DOHH2 (cell line): Measurements from ENCODE around the gene IAPP.
"Not testable (repeated sequence)": the region's sequence is repeated elsewhere in the genome, so short reads cannot be mapped to it uniquely, and the experiment has no call there.

Experiments
- H3F3A ChIP-seq: fragments of 200-600 bp; sonication (generic), shearing (Covaris generic); 2 replicates; pipeline ENCODE4 v1.6.0; 2016; ENCODE audit warnings: antibody characterized with exemption, mild to moderate bottlenecking; ENCODE audit not compliant: control insufficient read depth, insufficient read depth
- H3K27ac ChIP-seq: fragments of 200-600 bp; sonication (generic); 2 replicates; pipeline ENCODE4 v1.5.1; 2014; ENCODE audit warnings: low read depth, mild to moderate bottlenecking, low read length, moderate library complexity
- H3K27me3 ChIP-seq: fragments of 200-600 bp; sonication (generic); 2 replicates; pipeline ENCODE4 v1.6.1; 2014; ENCODE audit warnings: mild to moderate bottlenecking, low read length, mixed read lengths; ENCODE audit not compliant: control insufficient read depth
- H3K36me3 ChIP-seq: fragments of 200-600 bp; sonication (generic); 2 replicates; pipeline ENCODE4 v1.6.1; 2014; ENCODE audit warnings: mild to moderate bottlenecking, low read length, moderate library complexity, mixed read lengths; ENCODE audit not compliant: control insufficient read depth
- H3K4me1 ChIP-seq: fragments of 200-600 bp; sonication (generic); 2 replicates; pipeline ENCODE4 v1.6.1; 2014; ENCODE audit warnings: mild to moderate bottlenecking, low read length, mixed read lengths; ENCODE audit not compliant: control insufficient read depth
- H3K4me2 ChIP-seq: fragments of 200-600 bp; sonication (generic); 2 replicates; pipeline ENCODE4 v1.6.0; 2014; ENCODE audit warnings: mild to moderate bottlenecking, low read length, moderate library complexity
- H3K4me3 ChIP-seq: fragments of 200-600 bp; sonication (generic); 2 replicates; pipeline ENCODE4 v1.5.1; 2014; ENCODE audit warnings: mild to moderate bottlenecking, low read length, mixed read lengths
- H3K79me2 ChIP-seq: fragments of 200-600 bp; sonication (generic); 2 replicates; pipeline ENCODE4 v1.6.1; 2014; ENCODE audit warnings: mild to moderate bottlenecking, low read length, mixed read lengths; ENCODE audit not compliant: control insufficient read depth
- H3K9me2 ChIP-seq: fragments of 200-600 bp; sonication (generic); replicated peaks from 2 replicates; pipeline ENCODE4 v1.6.1; 2014; ENCODE audit warnings: mild to moderate bottlenecking, low read length, mixed read lengths; ENCODE audit not compliant: control insufficient read depth
- H3K9me3 ChIP-seq: fragments of 200-600 bp; sonication (generic); 2 replicates; pipeline ENCODE4 v1.6.1; 2014; ENCODE audit warnings: antibody characterized with exemption, low read length, mixed read lengths; ENCODE audit not compliant: control insufficient read depth, insufficient read depth
- H4K20me1 ChIP-seq: fragments of 200-600 bp; sonication (generic); 2 replicates; pipeline ENCODE4 v1.6.0; 2014; ENCODE audit warnings: low read depth, mild to moderate bottlenecking, antibody characterized with exemption, low read length, moderate library complexity; ENCODE audit not compliant: control insufficient read depth, insufficient read depth
- CTCF ChIP-seq: fragments of 200-600 bp; sonication (generic); IDR thresholded peaks from one replicate; pipeline ENCODE4 v1.5.1; 2014; ENCODE audit warnings: antibody characterized with exemption, mild to moderate bottlenecking, low read depth, low read length; ENCODE audit not compliant: poor library complexity, severe bottlenecking
- EZH2phosphoT487 ChIP-seq: fragments of 200-600 bp; sonication (generic); IDR thresholded peaks from 2 replicates; pipeline ENCODE4 v1.6.1; 2017; ENCODE audit warnings: borderline replicate concordance, mild to moderate bottlenecking, antibody characterized with exemption, low read length, moderate library complexity, mixed read lengths

Gene IAPP

GRCh38 chr12:21384261-21384660, 11.6 kb downstream of the IAPP start:
- Histone ChIP-seq H3K9me3 (no peaks in the 10 kb centered on the region), H3K4me2 (no peak overlapping the region), H3K4me3 (no peak overlapping the region), H3K9me2 (no peaks in the 10 kb centered on the region), H3K79me2 (no peaks in the 10 kb centered on the region), H3F3A (no peaks in the 10 kb centered on the region), H3K27me3 (no peaks in the 10 kb centered on the region), H3K36me3 (no peaks in the 10 kb centered on the region), H3K4me1 (no peaks in the 10 kb centered on the region), H4K20me1 (no peaks in the 10 kb centered on the region), H3K27ac (no peak overlapping the region)
- TF ChIP-seq CTCF = no peak

DNA sequence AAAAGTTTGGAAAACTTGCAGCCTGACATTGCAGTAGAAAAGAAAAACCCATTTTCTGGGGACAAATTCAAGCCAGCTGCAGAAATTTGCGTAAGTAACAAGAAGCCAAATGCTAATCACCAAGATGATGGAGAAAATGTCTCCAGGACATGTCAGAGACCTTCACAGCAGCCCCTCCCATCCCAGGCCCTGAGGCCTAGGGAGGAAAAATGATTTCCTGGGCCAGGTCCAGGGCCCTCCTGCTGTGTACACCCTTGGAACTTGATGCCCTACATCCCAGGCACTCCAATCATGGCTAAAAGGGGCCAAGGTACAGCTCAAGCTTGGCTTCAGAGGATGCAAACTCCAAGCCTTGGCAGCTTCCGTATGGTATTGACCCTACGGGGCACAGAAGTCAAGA, 14.5 kb downstream of the IAPP start:
- no peaks in the 10 kb centered on the region for H3K79me2 ChIP-seq
- H3K4me3 ChIP-seq = no peak overlapping the region
- TF ChIP-seq CTCF = no peak
- no peak for TF ChIP-seq EZH2phosphoT487
- H3K4me1 ChIP-seq = no peaks in the 10 kb centered on the region
- no peaks in the 10 kb centered on the region for H3K27me3 ChIP-seq
- H3F3A ChIP-seq = no peaks in the 10 kb centered on the region
- no peak overlapping the region for H3K27ac ChIP-seq
- H3K9me2 ChIP-seq = no peaks in the 10 kb centered on the region
- H3K36me3 ChIP-seq = no peaks in the 10 kb centered on the region
- no peaks in the 10 kb centered on the region for H3K9me3 ChIP-seq
- no peak overlapping the region for H3K4me2 ChIP-seq
- H4K20me1 ChIP-seq = no peaks in the 10 kb centered on the region

- H3K79me2 ChIP-seq = no peaks in the 10 kb centered on the region
- no peak overlapping the region for H3K27ac ChIP-seq
- no peak overlapping the region for H3K4me3 ChIP-seq
- no peaks in the 10 kb centered on the region for H3F3A ChIP-seq
- no peaks in the 10 kb centered on the region for H4K20me1 ChIP-seq
- no peaks in the 10 kb centered on the region for H3K9me2 ChIP-seq
- TF ChIP-seq CTCF (no peak), EZH2phosphoT487 (no peak)
- H3K36me3 ChIP-seq = no peaks in the 10 kb centered on the region
- no peaks in the 10 kb centered on the region for H3K27me3 ChIP-seq
- H3K4me1 ChIP-seq = no peaks in the 10 kb centered on the region
- H3K4me2 ChIP-seq = no peak overlapping the region
- no peaks in the 10 kb centered on the region; the same call in 1 of the 2 replicates for H3K9me3 ChIP-seq
Observed at GRCh38 chr12:21392384-21392783, 19.7 kb downstream of the IAPP start.

- not testable (repeated sequence) for H3K79me2 ChIP-seq, H3K36me3 ChIP-seq, H3K27ac ChIP-seq, H4K20me1 ChIP-seq, H3F3A ChIP-seq, H3K9me2 ChIP-seq, H3K27me3 ChIP-seq, H3K4me1 ChIP-seq, H3K9me3 ChIP-seq, H3K4me2 ChIP-seq, H3K4me3 ChIP-seq
Observed at GRCh38 chr12:21394828-21395626, 22.3 kb downstream of the IAPP start.
